Endothelial cell of umbilical vein (primary cell): ENCODE measurements around the gene PEDS1.

ENCODE experiments used
- CTCF ChIP-seq, 2 donors: IDR thresholded peaks; 1 replicate in 1 of 2; 2 replicates in 1 of 2; pipeline ENCODE4 v1.5.1; 2011; ENCODE audit warnings: low read length in 2 of 2, mild to moderate bottlenecking in 2 of 2, moderate library complexity in 2 of 2, control low read depth in 1 of 2, inconsistent platforms in 1 of 2, low read depth in 1 of 2; ENCODE audit not compliant: insufficient read depth in 1 of 2; ENCODE audit errors: extremely low read depth in 1 of 2
- MAX ChIP-seq: IDR thresholded peaks from 2 replicates; pipeline ENCODE4 v1.6.1; 2011; ENCODE audit not compliant: insufficient read depth, insufficient read length
- MYC ChIP-seq: IDR thresholded peaks from one replicate; pipeline ENCODE4 v1.6.1; 2011; ENCODE audit warnings: mild to moderate bottlenecking, low read depth, low read length
- POLR2A ChIP-seq: IDR thresholded peaks from 2 replicates; pipeline ENCODE4 v1.6.1; 2012; ENCODE audit warnings: low read depth, mild to moderate bottlenecking, control low read depth, low read length

- TF ChIP-seq POLR2A: no peak
- TF ChIP-seq CTCF (IDR thresholded peaks at IDR 0.05; ENCODE audit: extremely low read depth in 1 of 2, insufficient read depth in 1 of 2, low read depth in 1 of 2, low read length in 2 of 2): no peak
- TF ChIP-seq MAX: no peak
- no peak for TF ChIP-seq MYC
These were observed 9.2 kb downstream of the PEDS1 start for GRCh38 chr20:50144362-50144761.
